D721Med (cell line): ENCODE data around the gene GFM2.
"Not testable (repeated sequence)": the region's sequence is repeated elsewhere in the genome, so short reads cannot be mapped to it uniquely, and the experiment has no call there.

Experiments
- DNase-seq: peaks from one replicate; pipeline ENCODE4 v3.0.0; 2011; ENCODE audit warnings: low spot score; ENCODE audit not compliant: insufficient read length
- FAIRE-seq: peaks from 2 replicates; lab custom pipeline; 2011; peaks lifted over from hg19 to GRCh38; lab: Jason Lieb, UNC
- CTCF ChIP-seq: IDR thresholded peaks from 2 replicates; pipeline ENCODE4 v1.5.1; 2012; ENCODE audit warnings: mild to moderate bottlenecking, control low read depth; ENCODE audit not compliant: insufficient read depth; ENCODE audit errors: missing control alignments

Gene GFM2

GRCh38 chr5:74679966-74680365, 87.0 kb downstream of the GFM2 start:
- TF ChIP-seq CTCF, result no peak
- FAIRE-seq (no peak), DNase-seq (no peak)

- not testable (repeated sequence) for FAIRE-seq, DNase-seq
Observed at GRCh38 chr5:74679300-74679699, 87.6 kb downstream of the GFM2 start.

DNA sequence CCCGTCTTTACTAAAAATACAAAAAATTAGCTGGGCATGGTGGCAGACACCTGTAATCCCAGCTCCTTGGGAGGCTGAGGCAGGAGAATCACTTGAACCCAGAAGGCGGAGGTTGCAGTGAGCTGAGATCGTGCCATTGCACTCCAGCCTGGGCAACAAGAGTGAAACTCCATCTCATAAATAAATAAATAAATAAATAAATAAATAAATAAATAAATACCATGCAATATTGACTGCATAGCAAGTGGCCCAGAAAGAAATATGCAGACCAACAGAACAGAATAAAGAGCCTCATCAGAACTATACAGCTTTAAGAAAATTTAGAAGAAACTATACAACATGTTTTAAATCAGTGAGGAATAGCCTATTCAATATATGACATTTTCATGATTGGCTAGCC, 88.8 kb downstream of the GFM2 start:
- FAIRE-seq, DNase-seq: not testable (repeated sequence)

DNA sequence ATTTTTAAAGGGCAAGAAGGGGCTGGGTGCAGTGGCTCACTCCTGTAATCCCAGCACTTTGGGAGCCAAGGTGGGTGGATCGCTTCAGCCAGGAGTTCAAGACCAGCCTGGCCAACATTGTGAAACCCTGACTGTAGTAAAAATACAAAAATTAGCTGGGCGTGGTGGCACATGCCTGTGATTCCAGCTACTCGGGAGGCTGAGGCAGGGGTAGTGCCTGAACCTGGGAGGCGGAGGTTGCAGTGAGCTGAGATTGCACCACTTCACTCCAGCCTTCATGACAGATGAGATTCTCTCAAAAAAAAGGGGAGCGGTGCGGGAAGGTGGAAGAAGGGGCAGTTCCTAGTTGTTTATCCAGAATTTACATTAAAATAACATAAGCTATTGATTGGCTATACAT, 90.5 kb downstream of the GFM2 start:
- not testable (repeated sequence) for FAIRE-seq, DNase-seq

- peak; percentile 60 for TF ChIP-seq CTCF
- DNase-seq (no peak), FAIRE-seq (no peak)
Observed at GRCh38 chr5:74673011-74673790, 93.7 kb downstream of the GFM2 start.

- no peak for DNase-seq
- no peak for TF ChIP-seq CTCF
- FAIRE-seq, result no peak
Observed at GRCh38 chr5:74672215-74672877, 94.6 kb downstream of the GFM2 start.
